MCF 10A (cell line): ENCODE results near the gene PIBF1. TPM values are rescaled to one million over a fixed set of nuclear protein-coding genes. Genes with fewer than 3 reads are reported as not detected.

Source experiments
- BruUV-seq: library from RNA; stranded (reverse); fragments of 400-500 nt; replicated peaks from 2 replicates; lab custom pipeline; 2021; lab: Mats Ljungman, UMichigan
- CTCF ChIA-PET: fragments of 300-600 bp; sonication (Branson Sonifier 250); formaldehyde crosslinking; extraction: SDS; loops from one replicate; lab custom pipeline; 2021; ENCODE audit warnings: antibody characterized with exemption, inconsistent platforms; lab: Yijun Ruan, JAX
- POLR2A ChIA-PET: fragments of 300-600, 350-650 bp; sonication (Branson Sonifier 250); formaldehyde crosslinking; extraction: SDS; loops from one replicate; lab custom pipeline; 2020; ENCODE audit warnings: antibody characterized with exemption, inconsistent platforms; lab: Yijun Ruan, JAX
- DNase-seq: peaks from one replicate; pipeline ENCODE4 v3.0.0-alpha.2; 2018; ENCODE audit not compliant: unreplicated experiment
- H3K27ac Mint-ChIP-seq: one replicate; pipeline ENCODE4 v1.8.0; 2022; ENCODE audit warnings: mild to moderate bottlenecking, low read depth, mixed read lengths; ENCODE audit not compliant: unreplicated experiment
- H3K27me3 Mint-ChIP-seq: one replicate; pipeline ENCODE4 v1.8.0; 2022; ENCODE audit warnings: mixed read lengths; ENCODE audit not compliant: insufficient read depth, unreplicated experiment
- H3K36me3 Mint-ChIP-seq: one replicate; pipeline ENCODE4 v1.8.0; 2022; ENCODE audit warnings: mild to moderate bottlenecking, moderate library complexity, mixed read lengths; ENCODE audit not compliant: insufficient read depth, unreplicated experiment
- H3K4me1 Mint-ChIP-seq: one replicate; pipeline ENCODE4 v1.8.0; 2022; ENCODE audit warnings: mixed read lengths; ENCODE audit not compliant: insufficient read depth, unreplicated experiment
- H3K4me3 Mint-ChIP-seq: one replicate; pipeline ENCODE4 v1.8.0; 2022; ENCODE audit warnings: mild to moderate bottlenecking, moderate library complexity, mixed read lengths; ENCODE audit not compliant: unreplicated experiment
- H3K9me3 Mint-ChIP-seq: one replicate; pipeline ENCODE4 v1.8.0; 2022; ENCODE audit warnings: mixed read lengths; ENCODE audit not compliant: unreplicated experiment
- intact Hi-C: fragments of 100-400 bp; cut with micrococcal nuclease; formaldehyde crosslinking; loops from 2 replicates; pipeline ENCODE4 v1.14.1; 2022
- total RNA-seq: library from RNA; stranded (reverse); gene quantifications from 2 replicates; pipeline ENCODE4 v1.2.3, GENCODE V29; 2022
- TF ChIP-seq, protein P1 (sequence below): fragments of 200-600 bp; IDR thresholded peaks from one replicate; pipeline ENCODE4 v1.8.0; 2022; ENCODE audit warnings: antibody characterized with exemption, mild to moderate bottlenecking; ENCODE audit not compliant: unreplicated experiment

PIBF1 gene
- total RNA-seq, 1 experiment from 2014 or later, result 30.4 TPM

DNA sequence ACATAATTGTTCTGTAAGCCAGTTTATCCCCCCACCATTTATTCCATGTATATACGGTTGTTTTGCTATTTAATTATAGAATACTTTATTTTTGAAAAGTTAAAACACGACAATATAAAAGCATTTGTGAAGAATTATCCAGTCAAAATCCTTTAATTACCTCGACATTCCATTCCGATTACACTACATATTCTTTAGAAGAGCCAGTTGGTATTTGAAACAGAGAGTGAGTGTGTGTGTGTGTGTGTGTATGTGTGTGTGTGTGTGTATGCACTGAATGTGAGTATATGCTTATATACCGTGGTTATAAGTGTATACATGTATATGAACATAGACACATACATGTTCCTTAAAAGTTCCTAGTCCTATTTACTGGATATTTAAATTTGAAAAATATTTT lies 189.0 kb downstream of the PIBF1 start:
- ChIA-PET POLR2A (interaction anchor here (1.6 to 1.9 kb wide), 2 partner anchors 11 to 85 kb away, joined by 4 to 5 read pairs; no protein-coding TSS in a partner anchor), CTCF (interaction anchor here (0.8 kb wide), 1 partner anchor 35 kb away, joined by 4 read pairs; no protein-coding TSS in a partner anchor)
- no peaks in the 10 kb centered on the region for H3K4me1 Mint-ChIP-seq
- no peak overlapping the region for H3K4me3 Mint-ChIP-seq
- no peaks in the 10 kb centered on the region for H3K9me3 Mint-ChIP-seq
- intact Hi-C loops, result no loop called here
- DNase-seq, result no peak
- BruUV-seq, result no TSS peak
- H3K36me3 Mint-ChIP-seq, result peaks cover 12% of the 10 kb centered on the region
- TF ChIP-seq, protein P1, sequence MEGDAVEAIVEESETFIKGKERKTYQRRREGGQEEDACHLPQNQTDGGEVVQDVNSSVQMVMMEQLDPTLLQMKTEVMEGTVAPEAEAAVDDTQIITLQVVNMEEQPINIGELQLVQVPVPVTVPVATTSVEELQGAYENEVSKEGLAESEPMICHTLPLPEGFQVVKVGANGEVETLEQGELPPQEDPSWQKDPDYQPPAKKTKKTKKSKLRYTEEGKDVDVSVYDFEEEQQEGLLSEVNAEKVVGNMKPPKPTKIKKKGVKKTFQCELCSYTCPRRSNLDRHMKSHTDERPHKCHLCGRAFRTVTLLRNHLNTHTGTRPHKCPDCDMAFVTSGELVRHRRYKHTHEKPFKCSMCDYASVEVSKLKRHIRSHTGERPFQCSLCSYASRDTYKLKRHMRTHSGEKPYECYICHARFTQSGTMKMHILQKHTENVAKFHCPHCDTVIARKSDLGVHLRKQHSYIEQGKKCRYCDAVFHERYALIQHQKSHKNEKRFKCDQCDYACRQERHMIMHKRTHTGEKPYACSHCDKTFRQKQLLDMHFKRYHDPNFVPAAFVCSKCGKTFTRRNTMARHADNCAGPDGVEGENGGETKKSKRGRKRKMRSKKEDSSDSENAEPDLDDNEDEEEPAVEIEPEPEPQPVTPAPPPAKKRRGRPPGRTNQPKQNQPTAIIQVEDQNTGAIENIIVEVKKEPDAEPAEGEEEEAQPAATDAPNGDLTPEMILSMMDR, result no peak
- no peaks in the 10 kb centered on the region for H3K27me3 Mint-ChIP-seq
- H3K27ac Mint-ChIP-seq, result peak overlapping the region; percentile 51

DNA sequence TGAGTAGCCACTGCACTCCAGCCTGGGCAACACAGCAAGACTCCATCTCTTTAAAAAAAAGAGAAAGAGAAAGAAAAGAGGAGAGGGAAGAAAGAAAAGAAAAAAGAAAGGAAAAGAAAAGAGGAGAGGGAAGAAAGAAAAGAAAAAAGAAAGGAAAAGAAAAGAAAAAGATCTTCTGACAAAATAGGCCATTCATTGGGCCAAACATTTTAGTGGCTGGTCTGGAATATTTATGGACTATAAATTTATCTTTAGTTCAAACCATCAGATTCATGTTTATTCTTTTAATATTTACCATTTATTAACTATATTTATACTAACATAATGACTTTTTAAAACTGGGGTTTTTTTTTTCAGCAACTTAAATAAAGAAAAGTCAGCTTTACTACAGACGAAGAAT lies 191.3 kb downstream of the PIBF1 start:
- ChIA-PET POLR2A (interaction anchor here (1.1 kb wide), 1 partner anchor 85 kb away, joined by 9 read pairs; the partner anchor contains the start of gene KLF5), CTCF (interaction anchor here (0.6 kb wide), 1 partner anchor 34 kb away, joined by 3 read pairs; no protein-coding TSS in a partner anchor)
- Mint-ChIP-seq H3K4me3 (no peak overlapping the region), H3K36me3 (peaks cover 14% of the 10 kb centered on the region), H3K4me1 (no peaks in the 10 kb centered on the region), H3K9me3 (no peaks in the 10 kb centered on the region), H3K27me3 (no peaks in the 10 kb centered on the region), H3K27ac (peak overlapping the region; percentile 24)
- no TSS peak for BruUV-seq
- TF ChIP-seq, protein P1, result no peak
- DNase-seq, result no peak
- intact Hi-C loops, result no loop called here

DNA sequence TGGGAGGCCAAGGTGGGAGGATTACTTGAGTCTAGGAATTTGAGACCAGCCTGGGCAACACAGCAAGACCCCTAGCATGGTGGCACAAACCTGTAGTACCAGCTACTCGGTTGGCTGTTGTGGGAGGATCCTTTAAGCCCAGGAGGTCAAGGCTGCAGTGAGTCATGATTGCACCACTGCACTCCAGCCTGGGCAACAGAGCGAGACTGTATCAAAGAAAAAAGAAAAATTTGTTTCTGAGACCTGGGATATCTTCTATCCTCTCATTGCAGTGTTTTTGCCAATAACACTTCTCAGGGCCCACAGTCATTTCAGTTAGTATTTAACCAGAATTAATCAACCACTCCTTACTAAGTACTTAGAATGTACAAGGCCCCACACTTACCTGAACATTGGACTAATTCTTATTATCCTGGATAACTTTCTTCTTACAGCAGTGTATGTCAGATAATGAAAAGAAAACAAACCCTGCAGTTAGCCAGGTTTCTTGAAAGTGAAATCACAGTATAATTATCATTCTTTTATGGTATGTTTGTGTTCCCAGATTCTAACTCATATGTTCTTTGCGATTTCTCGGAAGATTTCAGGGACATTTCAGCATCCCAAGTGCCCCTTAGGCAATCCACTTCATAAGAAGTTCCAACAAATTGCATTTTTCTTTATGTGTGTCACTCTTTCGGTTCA lies 201.3 kb downstream of the PIBF1 start:
- H3K36me3 Mint-ChIP-seq, result peaks cover 5% of the 10 kb centered on the region
- POLR2A ChIA-PET, result interaction anchor here (0.6 to 3.6 kb wide), 10 partner anchors 16 to 719 kb away, joined by 3 to 42 read pairs (median 3); partner anchors contain the start of gene KLF5

More for the DNA sequence above, 201.3 kb downstream of the PIBF1 start:
- peak; percentile 88 for DNase-seq
- Mint-ChIP-seq H3K27ac (peak overlapping the region; percentile 91), H3K4me1 (peaks cover 11% of the 10 kb centered on the region), H3K27me3 (no peaks in the 10 kb centered on the region), H3K4me3 (peak overlapping the region; percentile 57), H3K9me3 (no peaks in the 10 kb centered on the region)
- CTCF ChIA-PET, result interaction anchor here (0.6 to 0.7 kb wide), 3 partner anchors 16 to 143 kb away, joined by 3 to 7 read pairs (median 3); no protein-coding TSS in a partner anchor
- intact Hi-C loops, result loop anchor here (1.0 kb wide), 1 partner anchor 75 kb away; no protein-coding TSS in a partner anchor
- TSS peak; percentile 82 for BruUV-seq
- TF ChIP-seq, protein P1, result no peak
